ENCODE measurements around the gene OR6K3. TPM values are rescaled to one million over a fixed set of nuclear protein-coding genes. Genes with fewer than 3 reads are reported as not detected.

The OR6K3 gene
- total and polyA plus RNA-seq, 2 of the 13 experiments (the other 11 are each of a cell fraction or from before 2014, with no cell fraction given), result not detected

DNA sequence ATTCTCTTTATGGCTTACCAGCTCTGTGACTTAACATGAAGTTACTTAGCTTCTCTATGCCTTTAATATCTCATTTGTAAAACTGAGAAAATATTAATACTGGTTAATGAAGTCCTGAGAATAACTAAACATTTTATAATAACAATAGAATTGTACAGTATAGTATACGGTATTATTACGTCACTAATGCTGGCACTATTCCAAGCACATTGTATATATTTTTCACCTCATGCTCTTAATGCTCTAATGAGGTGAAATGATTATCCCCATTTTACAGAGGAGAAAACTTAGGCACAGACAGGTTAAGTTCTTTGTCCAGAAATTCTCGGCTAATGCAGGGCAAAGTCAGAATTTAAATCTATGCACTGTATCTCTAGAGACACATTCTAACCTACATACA, 856 bp downstream of the OR6K3 start:
- ATAC-seq, result no peak
- no peaks in the 10 kb centered on the region for H3K27me3 ChIP-seq (ENCODE audit: control insufficient read depth in 1 of 2, insufficient read depth in 2 of 2, low read length in 2 of 2)
- intact Hi-C loops (cut with micrococcal nuclease; ENCODE audit: unreplicated experiment), result no loop called here
- in situ Hi-C loops (cut with HindIII; ENCODE audit: extremely low pct_ligation_motif_present, low pct_unique_long_range_greater_than_20kb), result no loop called here
- no peak for TF ChIP-seq ZNF274 (CRISPR knock-in tag; IDR thresholded peaks at IDR 0.05)
- TF ChIP-seq KLF9 (CRISPR knock-in tag; IDR thresholded peaks at IDR 0.05; ENCODE audit: low read depth), result no peak
- no peak for TF ChIP-seq ZNF251 (CRISPR knock-in tag; IDR thresholded peaks at IDR 0.05)
- no peak for TF ChIP-seq NR3C1 (CRISPR knock-in tag; IDR thresholded peaks at IDR 0.05)
- TF ChIP-seq RAD21 (CRISPR knock-in tag; IDR thresholded peaks at IDR 0.05), result no peak
- no peak for TF ChIP-seq ZNF749 (CRISPR knock-in tag; IDR thresholded peaks at IDR 0.05; ENCODE audit: borderline replicate concordance)
- TF ChIP-seq ZNF260 (CRISPR knock-in tag; IDR thresholded peaks at IDR 0.05; ENCODE audit: borderline replicate concordance, low read depth), result no peak
- TF ChIP-seq CREB1 (IDR thresholded peaks at IDR 0.05), result peak; percentile 65; the same call in 1 of the 2 replicates
- no peak for TF ChIP-seq CREB1 (CRISPR knock-in tag; IDR thresholded peaks at IDR 0.05)
- TF ChIP-seq, protein P1, sequence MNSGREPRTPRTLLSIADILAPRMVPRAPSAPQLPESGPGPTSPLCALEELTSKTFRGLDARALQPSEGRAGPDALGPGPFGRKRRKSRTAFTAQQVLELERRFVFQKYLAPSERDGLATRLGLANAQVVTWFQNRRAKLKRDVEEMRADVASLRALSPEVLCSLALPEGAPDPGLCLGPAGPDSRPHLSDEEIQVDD (CRISPR knock-in tag; IDR thresholded peaks at IDR 0.05; ENCODE audit: borderline replicate concordance), result no peak
- TF ChIP-seq, protein P2, sequence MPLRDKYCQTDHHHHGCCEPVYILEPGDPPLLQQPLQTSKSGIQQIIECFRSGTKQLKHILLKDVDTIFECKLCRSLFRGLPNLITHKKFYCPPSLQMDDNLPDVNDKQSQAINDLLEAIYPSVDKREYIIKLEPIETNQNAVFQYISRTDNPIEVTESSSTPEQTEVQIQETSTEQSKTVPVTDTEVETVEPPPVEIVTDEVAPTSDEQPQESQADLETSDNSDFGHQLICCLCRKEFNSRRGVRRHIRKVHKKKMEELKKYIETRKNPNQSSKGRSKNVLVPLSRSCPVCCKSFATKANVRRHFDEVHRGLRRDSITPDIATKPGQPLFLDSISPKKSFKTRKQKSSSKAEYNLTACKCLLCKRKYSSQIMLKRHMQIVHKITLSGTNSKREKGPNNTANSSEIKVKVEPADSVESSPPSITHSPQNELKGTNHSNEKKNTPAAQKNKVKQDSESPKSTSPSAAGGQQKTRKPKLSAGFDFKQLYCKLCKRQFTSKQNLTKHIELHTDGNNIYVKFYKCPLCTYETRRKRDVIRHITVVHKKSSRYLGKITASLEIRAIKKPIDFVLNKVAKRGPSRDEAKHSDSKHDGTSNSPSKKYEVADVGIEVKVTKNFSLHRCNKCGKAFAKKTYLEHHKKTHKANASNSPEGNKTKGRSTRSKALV (CRISPR knock-in tag; IDR thresholded peaks at IDR 0.05), result no peak
- no peak for TF ChIP-seq ZNF607 (CRISPR knock-in tag; IDR thresholded peaks at IDR 0.05; ENCODE audit: borderline replicate concordance)
- peak; percentile 43; the same call in 1 of the 2 replicates for TF ChIP-seq ATF7 (IDR thresholded peaks at IDR 0.05)
- no peak for TF ChIP-seq ATF7 (CRISPR knock-in tag; IDR thresholded peaks at IDR 0.05)
- no peak for TF ChIP-seq PLRG1 (conservative IDR thresholded peaks at IDR 0.05)
- TF ChIP-seq MTF1 (CRISPR knock-in tag; IDR thresholded peaks at IDR 0.05), result no peak
- no peak for TF ChIP-seq IRF2 (CRISPR knock-in tag; IDR thresholded peaks at IDR 0.05)
- no peak for TF ChIP-seq KDM4B (CRISPR knock-in tag; IDR thresholded peaks at IDR 0.05)
- no peak for TF ChIP-seq GFI1 (CRISPR knock-in tag; IDR thresholded peaks at IDR 0.05; ENCODE audit: borderline replicate concordance)
- 2% methylated on average over 3 of the region's 3 CpGs for WGBS (ENCODE audit: low lambda C conversion rate)
- no peaks in the 10 kb centered on the region for H3K79me2 ChIP-seq (ENCODE audit: insufficient read depth, low read length)
- H3K36me3 ChIP-seq (replicated peaks in 1 of 2; ENCODE audit: control insufficient read depth in 1 of 2, insufficient read depth in 2 of 2, low read length in 2 of 2), result no peaks in the 10 kb centered on the region
- H3K4me2 ChIP-seq (ENCODE audit: low read depth, low read length), result no peak overlapping the region
- H3K4me1 ChIP-seq (ENCODE audit: insufficient read depth, low read length), result no peaks in the 10 kb centered on the region
- no TSS peak for BruUV-seq (replicated peaks)
- H3K4me3 ChIP-seq (replicated peaks in 1 of 3; ENCODE audit: insufficient read depth in 1 of 3, low read depth in 2 of 3, low read length in 3 of 3), result no peak overlapping the region
- H2AFZ ChIP-seq (ENCODE audit: low read length), result no peak overlapping the region
- no peak for FAIRE-seq
- POLR2A ChIA-PET, result no interaction called here
- no peaks in the 10 kb centered on the region for H4K20me1 ChIP-seq (ENCODE audit: insufficient read depth, low read length)
- no peak for DNase-seq (ENCODE audit: low spot score)
- CTCF ChIA-PET (ENCODE audit: low intra/inter-chr PET ratio, low total read pairs), result no interaction called here
- no peak overlapping the region for H3K9ac ChIP-seq (ENCODE audit: insufficient read depth, low read depth, low read length)
- H3K9me3 ChIP-seq (ENCODE audit: low read length), result no peaks in the 10 kb centered on the region
- no peak overlapping the region for H3K27ac ChIP-seq (ENCODE audit: extremely low read length, insufficient read depth, low read length)
